ENCODE measurements around the gene PRPF18.

Gene PRPF18

GRCh38 chr10:13621931-13622330 lies 35.2 kb downstream of the PRPF18 start:
- Mint-ChIP-seq H3K9me3 (no peaks in the 10 kb centered on the region), H3K36me3 (ENCODE audit: low read depth) (peaks cover 21% of the 10 kb centered on the region), H3K4me1 (ENCODE audit: low read depth) (no peaks in the 10 kb centered on the region), H3K27ac (no peak overlapping the region), H3K4me3 (no peak overlapping the region), H3K27me3 (no peaks in the 10 kb centered on the region)

DNA sequence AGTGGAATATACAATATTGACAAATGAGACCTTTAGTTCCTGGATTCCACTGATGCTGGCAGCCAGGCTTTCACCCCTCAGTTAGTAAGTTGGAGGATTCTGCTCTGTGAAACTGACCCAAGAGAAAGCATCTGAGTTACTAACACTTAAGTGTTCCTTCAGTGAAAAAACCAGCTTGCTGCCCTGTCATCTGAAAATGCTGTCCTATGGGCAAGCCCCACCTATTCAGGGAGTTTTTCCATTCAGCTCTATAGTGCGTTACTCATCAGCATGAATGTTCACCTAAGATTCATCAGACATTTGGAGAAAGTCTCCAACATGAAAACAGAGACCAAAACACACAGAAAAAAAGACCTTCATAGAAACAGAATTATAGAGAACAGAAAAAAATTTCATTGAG lies 37.9 kb downstream of the PRPF18 start:
- no peaks in the 10 kb centered on the region for H3K9me3 Mint-ChIP-seq
- no peak overlapping the region for H3K27ac Mint-ChIP-seq
- H3K36me3 Mint-ChIP-seq (ENCODE audit: low read depth): peaks cover 11% of the 10 kb centered on the region
- no peaks in the 10 kb centered on the region for H3K27me3 Mint-ChIP-seq
- no peaks in the 10 kb centered on the region for H3K4me1 Mint-ChIP-seq (ENCODE audit: low read depth)
- H3K4me3 Mint-ChIP-seq: no peak overlapping the region

DNA sequence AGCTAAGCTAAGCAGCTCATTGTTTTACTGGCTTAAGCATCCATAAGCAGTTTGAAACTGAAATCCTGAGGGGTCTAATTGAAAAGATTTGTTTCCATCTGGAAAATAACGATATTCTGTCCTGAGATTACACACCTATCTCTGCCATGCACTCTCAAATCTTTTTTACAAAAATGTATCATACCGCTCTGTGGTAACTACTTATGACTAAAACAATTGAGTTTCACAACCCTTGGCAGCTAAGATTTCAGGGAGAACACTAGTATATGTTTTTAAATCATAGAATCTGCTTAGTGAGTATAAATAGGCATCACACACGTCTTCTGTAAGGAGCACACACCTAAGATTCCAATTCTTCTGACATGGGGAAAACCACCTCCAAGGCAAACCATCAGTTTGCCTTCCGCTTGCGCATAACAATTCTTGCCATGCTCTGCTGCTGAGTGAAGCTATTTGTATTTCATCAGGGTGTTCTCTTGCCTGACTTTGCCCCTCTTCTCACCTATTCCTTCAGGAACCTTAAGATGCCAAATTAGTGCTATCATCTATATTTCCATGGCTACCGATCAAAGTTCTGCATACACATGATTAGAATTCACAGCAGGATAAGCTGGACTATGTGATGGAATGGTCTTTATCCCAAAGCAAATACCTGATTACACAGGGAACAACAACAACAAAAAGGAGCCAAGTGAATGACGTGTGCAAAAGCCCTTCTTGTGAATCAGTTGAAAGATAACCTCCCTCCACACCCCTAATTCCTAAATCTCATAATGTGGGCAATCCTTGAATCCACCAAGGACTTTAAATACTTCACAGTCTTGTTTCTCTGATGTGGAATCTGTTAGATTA lies 40.9 kb downstream of the PRPF18 start:
- peaks cover 24% of the 10 kb centered on the region for H3K36me3 Mint-ChIP-seq (ENCODE audit: low read depth)

GRCh38 chr10:13628661-13629060 lies 41.9 kb downstream of the PRPF18 start:
- Mint-ChIP-seq H3K4me3 (no peak overlapping the region), H3K36me3 (ENCODE audit: low read depth) (peaks cover 24% of the 10 kb centered on the region), H3K27ac (no peak overlapping the region), H3K4me1 (ENCODE audit: low read depth) (no peaks in the 10 kb centered on the region), H3K9me3 (no peaks in the 10 kb centered on the region), H3K27me3 (no peaks in the 10 kb centered on the region)

More for the DNA sequence above, 40.9 kb downstream of the PRPF18 start:
- no peak overlapping the region for H3K4me3 Mint-ChIP-seq
- H3K4me1 Mint-ChIP-seq (ENCODE audit: low read depth): no peaks in the 10 kb centered on the region
- H3K9me3 Mint-ChIP-seq: no peaks in the 10 kb centered on the region
- no peak overlapping the region for H3K27ac Mint-ChIP-seq
- no peaks in the 10 kb centered on the region for H3K27me3 Mint-ChIP-seq

DNA sequence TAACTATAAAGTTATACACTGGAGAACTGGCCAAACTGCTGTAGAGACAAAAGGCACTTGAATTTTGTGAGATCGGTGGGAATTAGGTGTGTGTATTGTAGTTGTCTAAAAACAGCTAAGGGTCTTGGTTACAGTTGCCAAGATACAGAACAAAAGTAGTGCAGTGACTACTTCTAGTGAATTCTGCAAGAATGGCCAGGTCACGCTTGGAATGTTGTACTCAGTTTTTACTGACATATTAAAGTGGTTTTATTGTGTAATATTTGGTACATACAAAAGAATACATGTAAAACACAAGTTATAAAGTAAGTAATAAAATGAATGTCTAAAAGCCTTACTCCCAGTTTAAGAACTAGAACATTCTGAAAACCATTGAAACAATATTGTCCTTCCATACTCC lies 42.4 kb downstream of the PRPF18 start:
- H3K27me3 Mint-ChIP-seq: no peaks in the 10 kb centered on the region
- no peaks in the 10 kb centered on the region for H3K9me3 Mint-ChIP-seq
- no peaks in the 10 kb centered on the region for H3K4me1 Mint-ChIP-seq (ENCODE audit: low read depth)
- no peak overlapping the region for H3K27ac Mint-ChIP-seq
- peaks cover 27% of the 10 kb centered on the region for H3K36me3 Mint-ChIP-seq (ENCODE audit: low read depth)
- no peak overlapping the region for H3K4me3 Mint-ChIP-seq

DNA sequence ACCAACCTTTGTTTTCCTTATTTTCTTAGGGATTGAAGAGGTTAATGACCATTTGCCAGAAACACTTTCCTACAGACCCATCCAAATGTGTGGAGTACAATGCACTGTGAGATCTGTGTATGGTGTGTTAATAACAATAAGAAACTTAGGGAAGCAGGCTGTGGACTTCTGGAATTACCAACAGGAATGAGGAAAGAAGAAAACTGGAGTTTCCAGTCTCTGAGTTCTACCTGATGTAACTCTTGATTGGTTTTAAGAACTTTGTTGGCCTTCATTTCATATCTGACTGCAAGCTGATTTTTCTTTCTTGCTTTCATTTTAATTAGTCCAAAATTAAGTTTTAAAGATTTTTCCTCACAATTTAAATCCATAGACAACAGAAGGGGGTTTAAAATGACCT lies 43.5 kb downstream of the PRPF18 start:
- H3K4me3 Mint-ChIP-seq: no peak overlapping the region
- H3K4me1 Mint-ChIP-seq (ENCODE audit: low read depth): no peaks in the 10 kb centered on the region
- peaks cover 22% of the 10 kb centered on the region for H3K36me3 Mint-ChIP-seq (ENCODE audit: low read depth)
- no peak overlapping the region for H3K27ac Mint-ChIP-seq
- H3K27me3 Mint-ChIP-seq: no peaks in the 10 kb centered on the region
- no peaks in the 10 kb centered on the region for H3K9me3 Mint-ChIP-seq

- Mint-ChIP-seq H3K4me1 (ENCODE audit: low read depth) (no peaks in the 10 kb centered on the region), H3K27me3 (no peaks in the 10 kb centered on the region), H3K4me3 (no peak overlapping the region), H3K9me3 (no peaks in the 10 kb centered on the region), H3K36me3 (ENCODE audit: low read depth) (peaks cover 33% of the 10 kb centered on the region), H3K27ac (no peak overlapping the region)
Measured at GRCh38 chr10:13631594-13631993, 44.8 kb downstream of the PRPF18 start.

- Mint-ChIP-seq H3K9me3 (no peaks in the 10 kb centered on the region), H3K36me3 (ENCODE audit: low read depth) (peaks cover 38% of the 10 kb centered on the region), H3K4me1 (ENCODE audit: low read depth) (no peaks in the 10 kb centered on the region), H3K27me3 (no peaks in the 10 kb centered on the region), H3K27ac (no peak overlapping the region), H3K4me3 (no peak overlapping the region)
Measured at GRCh38 chr10:13632440-13632839, 45.7 kb downstream of the PRPF18 start.

- H3K36me3 Mint-ChIP-seq (ENCODE audit: low read depth): peaks cover 44% of the 10 kb centered on the region
- no peaks in the 10 kb centered on the region for H3K27me3 Mint-ChIP-seq
- H3K9me3 Mint-ChIP-seq: no peaks in the 10 kb centered on the region
- H3K4me1 Mint-ChIP-seq (ENCODE audit: low read depth): no peaks in the 10 kb centered on the region
- no peak overlapping the region for H3K27ac Mint-ChIP-seq
- no peak overlapping the region for H3K4me3 Mint-ChIP-seq
Measured at GRCh38 chr10:13632884-13633440, 46.2 kb downstream of the PRPF18 start.

GRCh38 chr10:13633689-13634088 lies 46.9 kb downstream of the PRPF18 start:
- H3K36me3 Mint-ChIP-seq (ENCODE audit: low read depth): peaks cover 51% of the 10 kb centered on the region
- H3K9me3 Mint-ChIP-seq: peaks cover under 1% of the 10 kb centered on the region
- no peaks in the 10 kb centered on the region for H3K4me1 Mint-ChIP-seq (ENCODE audit: low read depth)
- H3K27me3 Mint-ChIP-seq: no peaks in the 10 kb centered on the region
- H3K4me3 Mint-ChIP-seq: no peak overlapping the region
- no peak overlapping the region for H3K27ac Mint-ChIP-seq

GRCh38 chr10:13634207-13634606 lies 47.4 kb downstream of the PRPF18 start:
- H3K4me3 Mint-ChIP-seq: no peak overlapping the region
- peaks cover 3% of the 10 kb centered on the region for H3K9me3 Mint-ChIP-seq
- H3K4me1 Mint-ChIP-seq (ENCODE audit: low read depth): no peaks in the 10 kb centered on the region
- no peaks in the 10 kb centered on the region for H3K27me3 Mint-ChIP-seq
- peaks cover 56% of the 10 kb centered on the region for H3K36me3 Mint-ChIP-seq (ENCODE audit: low read depth)
- no peak overlapping the region for H3K27ac Mint-ChIP-seq

GRCh38 chr10:13636776-13637175 lies 50.0 kb downstream of the PRPF18 start:
- Mint-ChIP-seq H3K36me3 (ENCODE audit: low read depth) (peaks cover 60% of the 10 kb centered on the region), H3K9me3 (peaks cover 17% of the 10 kb centered on the region), H3K27ac (no peak overlapping the region), H3K4me1 (ENCODE audit: low read depth) (no peaks in the 10 kb centered on the region), H3K27me3 (no peaks in the 10 kb centered on the region), H3K4me3 (no peak overlapping the region)

- Mint-ChIP-seq H3K4me1 (ENCODE audit: low read depth) (no peaks in the 10 kb centered on the region), H3K27ac (no peak overlapping the region), H3K36me3 (ENCODE audit: low read depth) (peaks cover 66% of the 10 kb centered on the region), H3K4me3 (no peak overlapping the region), H3K27me3 (no peaks in the 10 kb centered on the region), H3K9me3 (peaks cover 23% of the 10 kb centered on the region)
Measured at GRCh38 chr10:13637303-13637856, 50.6 kb downstream of the PRPF18 start.

GRCh38 chr10:13637894-13638293 lies 51.1 kb downstream of the PRPF18 start:
- peaks cover 26% of the 10 kb centered on the region for H3K9me3 Mint-ChIP-seq
- no peaks in the 10 kb centered on the region for H3K27me3 Mint-ChIP-seq
- H3K4me3 Mint-ChIP-seq: no peak overlapping the region
- H3K27ac Mint-ChIP-seq: no peak overlapping the region
- H3K4me1 Mint-ChIP-seq (ENCODE audit: low read depth): no peaks in the 10 kb centered on the region
- H3K36me3 Mint-ChIP-seq (ENCODE audit: low read depth): peaks cover 71% of the 10 kb centered on the region

DNA sequence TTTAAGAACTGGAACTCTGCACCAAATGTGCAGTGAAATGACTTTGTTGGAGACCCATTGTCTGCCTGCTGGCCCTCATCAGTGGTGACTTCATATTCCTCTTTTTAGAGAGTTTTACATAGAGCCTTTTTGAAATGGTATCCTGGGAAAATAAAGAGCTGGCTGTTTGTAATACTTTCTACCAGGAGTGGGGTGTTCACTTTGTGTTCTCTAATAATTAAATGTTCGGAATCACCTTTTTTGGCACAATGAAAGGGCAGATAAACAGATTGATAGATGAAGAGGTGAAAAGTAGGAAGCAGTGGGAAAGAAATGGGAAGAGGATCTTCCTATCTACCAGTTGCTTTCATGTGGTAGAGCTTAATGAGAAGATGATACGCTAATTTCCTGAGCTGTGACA lies 55.5 kb downstream of the PRPF18 start:
- Mint-ChIP-seq H3K9me3 (peaks cover 26% of the 10 kb centered on the region), H3K4me1 (ENCODE audit: low read depth) (no peaks in the 10 kb centered on the region), H3K27ac (no peak overlapping the region), H3K27me3 (no peaks in the 10 kb centered on the region), H3K36me3 (ENCODE audit: low read depth) (peaks cover 78% of the 10 kb centered on the region), H3K4me3 (no peak overlapping the region)

All from stimulated activated naive CD8-positive, alpha-beta T cell treated with anti-CD3 and anti-CD28 coated beads, Interleukin-15, Interleukin-2, amounts not matched to agents 100 ng/mL and 50 ng/mL, for 24 hours (primary cell).